ENCODE results near the gene LDHD. TPM values are rescaled to one million over a fixed set of nuclear protein-coding genes. Genes with fewer than 3 reads are reported as not detected.

The LDHD gene
- total and polyA plus RNA-seq, 9 donors, result 2.1 to 25.4 (median 20.7) TPM

GRCh38 chr16:75107505-75107904, 9.1 kb downstream of the LDHD start:
- DNase-seq, result peak in 1 of 5 donors; percentile 34
- intact Hi-C loops (cut with DNase I), result no loop called here
- peaks cover 24% of the 10 kb centered on the region for H3K4me1 ChIP-seq (ENCODE audit: insufficient read depth)
- no peak overlapping the region for H3K4me3 ChIP-seq
- WGBS, 3 donors, result 77 to 91% (median 82%) methylated on average over 10 of the region's 10 CpGs
- H3K27ac ChIP-seq, result peak overlapping the region in 1 of 2 donors; percentile 76
- no peaks in the 10 kb centered on the region for H3K9me3 ChIP-seq
- H3K27me3 ChIP-seq, result no peaks in the 10 kb centered on the region
- H3K36me3 ChIP-seq, result no peaks in the 10 kb centered on the region
- TF ChIP-seq POLR2A (IDR thresholded peaks at IDR 0.05), result no peak
- TF ChIP-seq, protein P1, sequence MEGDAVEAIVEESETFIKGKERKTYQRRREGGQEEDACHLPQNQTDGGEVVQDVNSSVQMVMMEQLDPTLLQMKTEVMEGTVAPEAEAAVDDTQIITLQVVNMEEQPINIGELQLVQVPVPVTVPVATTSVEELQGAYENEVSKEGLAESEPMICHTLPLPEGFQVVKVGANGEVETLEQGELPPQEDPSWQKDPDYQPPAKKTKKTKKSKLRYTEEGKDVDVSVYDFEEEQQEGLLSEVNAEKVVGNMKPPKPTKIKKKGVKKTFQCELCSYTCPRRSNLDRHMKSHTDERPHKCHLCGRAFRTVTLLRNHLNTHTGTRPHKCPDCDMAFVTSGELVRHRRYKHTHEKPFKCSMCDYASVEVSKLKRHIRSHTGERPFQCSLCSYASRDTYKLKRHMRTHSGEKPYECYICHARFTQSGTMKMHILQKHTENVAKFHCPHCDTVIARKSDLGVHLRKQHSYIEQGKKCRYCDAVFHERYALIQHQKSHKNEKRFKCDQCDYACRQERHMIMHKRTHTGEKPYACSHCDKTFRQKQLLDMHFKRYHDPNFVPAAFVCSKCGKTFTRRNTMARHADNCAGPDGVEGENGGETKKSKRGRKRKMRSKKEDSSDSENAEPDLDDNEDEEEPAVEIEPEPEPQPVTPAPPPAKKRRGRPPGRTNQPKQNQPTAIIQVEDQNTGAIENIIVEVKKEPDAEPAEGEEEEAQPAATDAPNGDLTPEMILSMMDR (IDR thresholded peaks at IDR 0.05), result no peak
- TF ChIP-seq EP300 (IDR thresholded peaks at IDR 0.05), result no peak

- no peaks in the 10 kb centered on the region for H3K27me3 ChIP-seq
- intact Hi-C loops (cut with DNase I), result no loop called here
- H3K4me3 ChIP-seq, result no peak overlapping the region
- TF ChIP-seq EP300 (IDR thresholded peaks at IDR 0.05) (no peak), POLR2A (IDR thresholded peaks at IDR 0.05) (no peak)
- TF ChIP-seq, protein P1 (IDR thresholded peaks at IDR 0.05), result no peak
- H3K4me1 ChIP-seq (ENCODE audit: insufficient read depth), result peaks cover 23% of the 10 kb centered on the region
- H3K9me3 ChIP-seq, result no peaks in the 10 kb centered on the region
- H3K27ac ChIP-seq, result peak overlapping the region in 1 of 2 donors; percentile 35
- WGBS, 3 donors, result 91 to 93% (median 93%) methylated on average over 20 of the region's 20 CpGs
- H3K36me3 ChIP-seq, result no peaks in the 10 kb centered on the region
- peak in 1 of 5 donors; percentile 30 for DNase-seq
Measured at GRCh38 chr16:75106351-75107274, 10.0 kb downstream of the LDHD start.

GRCh38 chr16:75105306-75106061, 11.1 kb downstream of the LDHD start:
- Histone ChIP-seq H3K4me3 (no peak overlapping the region), H3K36me3 (no peaks in the 10 kb centered on the region), H3K4me1 (ENCODE audit: insufficient read depth) (peaks cover 16% of the 10 kb centered on the region), H3K9me3 (no peaks in the 10 kb centered on the region), H3K27ac (peak overlapping the region in 1 of 2 donors; percentile 46), H3K27me3 (no peaks in the 10 kb centered on the region)
- intact Hi-C loops (cut with DNase I), result no loop called here
- peak in 2 of 5 donors; percentile 41 to 50 for DNase-seq
- TF ChIP-seq, protein P1 (IDR thresholded peaks at IDR 0.05), result no peak
- TF ChIP-seq POLR2A (IDR thresholded peaks at IDR 0.05), result no peak
- no peak for TF ChIP-seq EP300 (IDR thresholded peaks at IDR 0.05)
- WGBS, 3 donors, result 59 to 68% (median 65%) methylated on average over 10 of the region's 10 CpGs

- TF ChIP-seq POLR2A (IDR thresholded peaks at IDR 0.05) (no peak), EP300 (IDR thresholded peaks at IDR 0.05) (no peak)
- TF ChIP-seq, protein P1 (IDR thresholded peaks at IDR 0.05), result no peak
- H3K27ac ChIP-seq, result peak overlapping the region in 1 of 2 donors; percentile 46
- H3K27me3 ChIP-seq, result no peaks in the 10 kb centered on the region
- intact Hi-C loops (cut with DNase I), result no loop called here
- 89 to 97% (median 93%) methylated on average over 11 of the region's 11 CpGs for WGBS, 3 donors
- no peaks in the 10 kb centered on the region for H3K9me3 ChIP-seq
- no peak for DNase-seq
- no peak overlapping the region for H3K4me3 ChIP-seq
- H3K36me3 ChIP-seq, result no peaks in the 10 kb centered on the region
- H3K4me1 ChIP-seq (ENCODE audit: insufficient read depth), result peaks cover 13% of the 10 kb centered on the region
Measured at GRCh38 chr16:75104836-75105235, 11.7 kb downstream of the LDHD start.
